Posterior vena cava (tissue), 2 donors: Measurements from ENCODE around the gene FBXL7. TPM values are rescaled to one million over a fixed set of nuclear protein-coding genes. Genes with fewer than 3 reads are reported as not detected.

Source experiments
- DNase-seq: peaks from one replicate; pipeline ENCODE4 v3.0.0-alpha.2; 2020; ENCODE audit warnings: low spot score
- intact Hi-C, 2 donors: fragments of 100-400 bp; cut with DNase I; formaldehyde crosslinking; loops; one replicate each; pipeline versions ENCODE4 v1.14.1 to v1.14.2; 2022 to 2023
- total RNA-seq, 2 donors: library from RNA; stranded (reverse); fragmentation: NEBNext Ultra II Directional; extraction: Animal tissue kit (Norgen Biotek cat#: 25700); gene quantifications; one replicate each; pipeline ENCODE4 v1.2.1, GENCODE V29; 2021
- donor health status: DM: yes; HTN: yes; CAD: no.
- donor health status: DM: yes; HTN: yes; CAD: no.

FBXL7 gene
- total RNA-seq, 2 donors from 2014 or later: 22.1 to 29.9 TPM

DNA sequence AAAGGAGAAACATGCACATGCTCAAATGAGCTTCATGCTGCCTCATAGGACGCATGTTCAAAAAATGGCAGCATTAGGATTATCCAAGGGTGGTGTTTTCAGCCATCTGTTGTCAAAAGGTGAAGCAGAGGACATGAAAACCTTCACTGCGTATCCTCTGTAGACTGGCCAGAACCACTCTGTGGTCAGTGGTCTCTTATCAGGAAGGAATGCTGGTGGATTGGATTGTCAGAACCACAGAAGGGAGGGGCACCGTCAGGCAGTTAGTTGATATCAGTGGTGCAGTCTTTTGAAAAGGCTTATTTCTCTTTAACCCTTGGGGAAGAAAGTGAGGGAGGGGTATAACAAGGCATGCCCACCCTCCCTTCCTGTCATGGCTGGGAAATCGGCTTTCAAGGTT is 100.1 kb downstream of the FBXL7 start:
- DNase-seq: no peak
- intact Hi-C loops: no loop called here

DNA sequence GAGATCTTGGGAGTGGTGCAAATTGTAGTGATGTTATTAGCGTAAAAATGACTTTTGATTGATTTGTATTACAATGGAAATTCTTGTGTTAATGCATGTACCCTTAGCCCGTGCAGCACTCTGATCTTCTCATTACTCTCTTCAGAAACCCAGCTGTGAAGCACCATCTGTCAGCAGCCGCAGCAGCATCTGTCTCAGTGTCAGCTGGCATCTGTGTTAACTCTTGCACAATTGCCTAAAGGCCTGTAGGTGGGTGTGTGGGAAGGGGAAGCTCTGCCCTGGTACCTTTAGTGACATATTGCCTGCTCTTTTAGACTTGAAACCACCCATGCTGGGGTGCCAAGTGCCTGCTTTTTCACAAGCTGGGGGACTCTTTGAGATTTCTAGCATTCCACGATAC is 101.3 kb downstream of the FBXL7 start:
- intact Hi-C loops: no loop called here
- no peak for DNase-seq

DNA sequence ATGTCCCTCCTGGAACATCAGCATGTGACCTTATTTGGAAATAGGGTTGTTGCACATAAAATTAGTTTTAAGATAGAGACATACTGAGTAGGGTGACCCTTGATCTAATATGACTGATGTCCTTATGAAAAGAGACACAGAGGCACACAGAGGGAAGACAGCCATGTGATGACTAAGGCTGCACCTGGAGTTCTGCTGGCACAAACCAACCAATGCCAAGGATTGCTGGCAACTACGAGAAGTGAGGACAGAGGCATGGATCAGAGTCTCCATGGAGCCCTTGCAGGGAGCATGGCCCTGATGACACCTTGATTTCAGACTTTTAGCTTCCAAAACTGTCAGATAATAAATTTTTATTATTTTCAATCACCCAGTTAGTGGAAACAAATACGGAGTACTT is 101.9 kb downstream of the FBXL7 start:
- DNase-seq: no peak
- intact Hi-C loops: no loop called here

- DNase-seq: no peak
- intact Hi-C loops: no loop called here
Observed at GRCh38 chr5:15604986-15605385, 105.0 kb downstream of the FBXL7 start.

DNA sequence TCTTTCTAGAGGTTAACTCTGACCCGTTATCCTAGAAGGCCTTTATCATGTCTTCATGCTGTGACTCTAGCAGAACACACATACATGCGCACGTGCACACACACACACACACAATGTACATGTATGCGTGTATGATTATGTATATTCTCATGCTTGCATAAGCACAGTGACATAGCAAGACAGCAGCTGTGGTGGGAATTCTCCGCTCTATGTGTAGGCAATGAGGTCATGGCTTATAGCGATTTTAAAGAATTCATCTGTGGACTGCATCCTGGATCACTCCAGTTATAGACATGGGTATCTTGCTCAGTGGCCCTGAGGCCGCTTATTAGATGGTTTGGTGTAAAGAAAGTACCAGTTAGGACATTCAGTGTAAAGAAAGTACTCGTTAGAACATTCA is 106.2 kb downstream of the FBXL7 start:
- no peak for DNase-seq
- intact Hi-C loops: no loop called here

DNA sequence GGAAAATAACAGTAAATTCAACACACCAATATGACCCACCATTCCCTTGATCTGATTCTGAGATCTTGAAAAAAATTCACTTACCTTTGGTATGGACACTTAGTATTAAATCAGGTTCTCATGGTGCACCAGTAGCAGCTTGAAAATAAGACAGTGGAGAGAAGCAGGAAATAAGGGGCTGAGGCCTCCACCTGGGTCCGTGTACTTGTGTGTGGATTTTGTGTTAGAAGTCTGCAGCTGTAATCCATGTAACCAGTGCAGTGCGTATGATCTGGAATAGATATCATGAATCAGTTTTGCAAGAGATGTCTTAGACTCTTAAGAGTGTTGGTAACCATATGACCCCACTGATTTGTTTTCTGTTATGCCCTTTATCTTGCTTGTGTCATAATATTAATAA is 107.1 kb downstream of the FBXL7 start:
- intact Hi-C loops: no loop called here

GRCh38 chr5:15609076-15609725 is 109.2 kb downstream of the FBXL7 start:
- intact Hi-C loops: no loop called here
- DNase-seq: no peak

More for the DNA sequence above, 107.1 kb downstream of the FBXL7 start:
- no peak for DNase-seq

DNA sequence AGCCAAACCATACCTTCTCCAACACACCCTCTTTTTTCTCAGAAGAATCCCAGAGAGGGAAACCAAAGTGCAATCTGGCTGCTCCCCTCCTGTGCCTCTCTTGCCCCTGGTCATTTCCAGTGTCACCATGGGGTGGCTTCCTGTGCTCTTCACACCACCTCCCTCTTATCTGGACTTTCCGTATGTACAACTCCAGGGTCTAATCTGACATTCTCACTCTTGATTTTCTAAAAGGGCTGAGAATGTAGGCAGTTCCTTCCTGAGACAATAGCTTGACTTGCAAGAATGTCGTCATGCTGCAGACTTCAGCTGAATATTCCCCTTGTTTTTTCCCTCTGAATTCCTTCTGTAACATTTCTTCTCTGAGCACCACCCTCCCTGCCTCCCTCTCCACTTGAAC is 110.2 kb downstream of the FBXL7 start:
- intact Hi-C loops: no loop called here
- DNase-seq: no peak

- intact Hi-C loops: no loop called here
- no peak for DNase-seq
Observed at GRCh38 chr5:15611008-15611407, 111.0 kb downstream of the FBXL7 start.

DNA sequence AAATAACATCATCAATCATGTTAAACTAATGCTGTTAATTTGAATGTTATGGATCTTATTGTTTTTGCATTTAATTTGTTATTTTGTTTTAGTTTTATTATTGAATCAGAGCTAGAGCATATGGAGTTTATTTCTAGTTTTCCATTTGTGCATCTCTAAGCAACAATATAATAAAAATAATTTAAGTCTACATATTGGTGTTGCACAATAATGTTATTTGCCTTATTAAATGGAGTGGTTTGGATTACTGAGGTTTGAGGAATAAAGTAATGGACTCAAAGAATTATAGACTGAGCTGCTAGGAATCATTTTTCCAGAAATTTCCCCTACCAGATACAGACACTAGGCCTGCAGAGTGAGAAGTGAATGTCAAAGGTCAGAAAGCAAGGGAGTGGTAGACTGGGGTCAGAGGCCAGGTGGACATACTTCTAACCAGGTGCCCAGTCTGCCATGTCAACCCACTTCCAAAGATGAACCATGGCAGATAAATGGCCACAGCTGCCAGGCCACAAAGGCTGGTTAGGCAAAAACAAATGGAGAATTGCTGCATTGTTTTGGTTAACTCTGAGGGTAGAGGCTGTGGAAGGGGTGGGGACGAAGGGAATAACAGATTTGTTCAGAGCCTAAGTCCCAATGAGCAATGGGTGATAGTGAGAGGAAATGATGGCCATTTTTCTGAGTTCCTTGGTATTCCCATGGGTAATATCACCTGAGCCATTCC is 113.1 kb downstream of the FBXL7 start:
- no peak for DNase-seq
- intact Hi-C loops: loop anchor here in 1 of 2 donors (2.0 kb wide), 1 partner anchor 72 kb away; no protein-coding TSS in a partner anchor

DNA sequence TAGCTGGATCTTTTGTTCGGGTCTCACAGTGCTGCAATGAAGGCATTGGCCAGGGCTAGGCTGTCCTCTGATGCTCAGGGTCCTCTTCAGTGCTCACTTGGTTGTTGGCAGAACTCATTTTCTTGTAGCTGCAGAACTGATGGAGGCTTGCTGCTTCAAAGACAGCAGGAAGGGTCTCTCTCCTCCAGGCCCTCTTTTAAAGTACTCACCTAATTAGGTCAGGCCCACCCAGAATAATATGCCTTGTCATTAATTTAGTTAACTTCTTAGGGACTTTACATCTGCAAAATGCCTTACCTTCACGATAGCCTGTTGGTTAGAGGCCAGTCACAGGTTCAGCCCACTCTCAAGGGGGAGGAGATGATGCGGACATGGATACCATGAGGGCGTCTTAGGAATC is 114.7 kb downstream of the FBXL7 start:
- no peak for DNase-seq
- intact Hi-C loops: no loop called here

DNA sequence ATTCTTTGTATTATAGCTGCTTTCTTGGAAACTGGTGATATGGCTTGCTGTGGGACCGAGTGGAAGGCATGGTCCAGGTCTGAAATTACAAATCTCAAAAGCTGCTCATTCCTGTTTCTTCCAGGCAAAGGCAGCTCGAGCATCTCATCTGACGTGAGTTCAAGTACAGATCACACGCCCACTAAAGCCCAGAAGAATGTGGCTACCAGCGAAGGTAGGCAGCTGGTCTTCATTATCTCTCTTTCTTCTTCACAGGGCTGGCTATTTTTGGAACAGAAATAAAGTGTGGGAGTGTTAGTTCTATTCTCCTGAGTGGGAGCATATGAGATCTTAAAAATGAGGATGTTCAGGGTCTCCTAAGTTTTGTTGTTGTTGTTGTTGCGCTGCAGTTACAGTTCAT is 115.9 kb downstream of the FBXL7 start:
- no peak for DNase-seq
- intact Hi-C loops: no loop called here

GRCh38 chr5:15618938-15619337 is 119.0 kb downstream of the FBXL7 start:
- intact Hi-C loops: no loop called here
- DNase-seq: no peak

- DNase-seq: peak; percentile 86
- intact Hi-C loops: no loop called here
Observed at GRCh38 chr5:15620501-15620900, 120.5 kb downstream of the FBXL7 start.

DNA sequence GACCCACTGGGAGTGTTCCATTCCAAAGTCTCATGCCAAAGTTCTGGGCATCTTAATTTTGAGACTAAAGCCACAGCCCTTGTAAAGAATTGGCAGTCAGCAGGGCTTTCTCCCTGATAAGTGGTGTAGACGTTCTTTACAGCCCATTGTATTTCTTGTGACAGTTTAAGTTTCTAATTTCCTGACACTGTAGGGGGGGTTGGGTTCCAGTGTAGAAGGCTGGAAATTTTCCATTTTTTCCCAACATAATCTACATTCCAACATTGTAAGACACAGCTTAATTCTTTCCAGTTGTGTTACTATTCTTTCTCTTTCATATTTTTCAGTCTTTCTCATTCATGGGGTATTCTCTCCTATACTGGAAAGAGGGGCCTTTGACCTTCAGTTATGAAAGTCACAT is 121.1 kb downstream of the FBXL7 start:
- no peak for DNase-seq
- intact Hi-C loops: no loop called here

GRCh38 chr5:15623794-15624193 is 123.8 kb downstream of the FBXL7 start:
- DNase-seq: no peak
- intact Hi-C loops: no loop called here

DNA sequence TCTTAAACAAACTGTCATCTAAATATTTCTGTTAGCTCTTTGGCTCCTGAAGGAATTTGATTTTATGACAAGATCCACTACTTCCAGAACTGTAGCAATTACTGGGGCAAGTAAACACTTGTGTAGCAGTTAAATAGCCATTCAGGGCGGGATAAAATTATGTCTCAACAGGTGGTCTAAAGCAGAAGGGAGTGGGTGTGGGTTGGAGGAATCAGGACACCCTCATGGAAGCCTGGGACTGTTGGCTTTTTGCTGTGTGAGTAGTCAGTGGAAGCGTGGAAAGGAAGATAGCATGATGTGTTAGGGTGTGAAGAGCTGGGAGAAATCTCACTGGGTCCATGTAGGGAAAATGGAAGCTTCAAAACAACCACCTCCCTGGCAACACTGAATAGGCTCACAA is 127.1 kb downstream of the FBXL7 start:
- intact Hi-C loops: no loop called here

GRCh38 chr5:15627647-15628046 is 127.7 kb downstream of the FBXL7 start:
- intact Hi-C loops: no loop called here
- no peak for DNase-seq

More for the DNA sequence above, 127.1 kb downstream of the FBXL7 start:
- no peak for DNase-seq

DNA sequence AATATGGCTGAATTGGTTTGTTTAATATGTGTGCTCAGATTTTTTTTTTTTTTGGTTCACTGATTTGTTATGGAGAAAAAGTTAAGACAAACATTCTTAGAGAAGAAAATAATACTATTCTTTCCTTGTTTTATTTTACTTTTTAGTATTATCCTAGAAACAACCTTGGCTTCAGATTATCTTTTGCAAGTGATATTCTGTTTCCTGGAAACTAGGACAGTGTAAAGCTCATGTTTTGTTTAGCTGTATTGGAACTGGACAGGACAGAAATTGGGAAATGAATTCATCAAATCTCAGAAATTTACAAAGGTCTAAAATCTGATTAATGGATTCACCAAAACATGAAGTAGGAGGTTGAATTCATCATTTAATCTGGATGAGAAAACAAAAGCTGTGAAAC is 130.5 kb downstream of the FBXL7 start:
- DNase-seq: no peak
- intact Hi-C loops: no loop called here

DNA sequence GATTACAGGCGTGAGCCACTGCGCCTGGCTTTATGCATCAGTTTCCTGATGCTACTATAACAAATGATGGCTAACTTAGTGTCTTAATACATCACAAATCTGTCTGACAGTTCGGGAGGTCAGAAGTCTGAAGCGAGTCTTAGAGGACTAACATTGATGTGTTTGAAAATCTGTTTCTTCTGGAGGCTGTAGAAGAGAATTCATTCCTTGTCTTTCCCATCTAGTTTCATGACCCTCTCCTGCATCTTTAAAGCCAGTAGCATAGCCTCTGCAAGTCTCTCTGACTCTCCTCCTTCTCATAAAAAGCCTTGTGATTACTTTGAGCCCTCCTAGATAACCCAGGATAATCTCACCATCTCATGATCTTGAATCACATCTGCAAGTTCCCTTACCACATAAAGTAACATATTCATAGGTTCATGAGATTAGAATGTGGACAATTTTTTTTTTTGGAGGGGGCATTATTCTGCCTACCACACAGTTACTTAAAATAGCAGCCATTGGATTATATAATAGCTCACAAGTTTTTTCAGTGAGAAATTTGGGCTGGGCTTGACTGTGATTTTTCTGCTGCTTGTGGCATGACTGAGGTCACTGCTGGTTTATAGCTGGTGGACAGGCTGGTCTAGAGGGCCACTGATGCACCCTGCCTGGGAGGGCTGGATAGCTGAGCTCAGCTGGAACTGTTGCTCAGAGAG is 134.8 kb downstream of the FBXL7 start:
- no peak for DNase-seq
- intact Hi-C loops: no loop called here

DNA sequence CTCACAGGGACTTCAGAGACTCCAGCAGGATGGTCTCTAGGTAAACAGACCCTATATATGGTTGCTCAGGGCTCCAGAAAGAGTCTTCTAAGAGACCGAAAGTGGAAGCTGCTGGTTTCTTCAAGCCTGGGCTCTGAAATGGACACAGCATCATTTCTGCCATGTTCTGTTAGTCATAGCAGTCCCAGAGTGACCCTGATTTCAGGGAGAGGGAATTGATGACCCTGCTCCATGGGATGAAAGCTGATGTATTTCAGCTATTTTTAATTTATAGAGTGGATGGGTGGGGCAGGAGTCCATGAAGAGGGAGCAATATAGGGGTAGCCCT is 135.3 kb downstream of the FBXL7 start:
- DNase-seq: no peak
- intact Hi-C loops: no loop called here
